NT2/D1 (cell line): ENCODE measurements around the gene SKOR2.
"Not testable (repeated sequence)": the region's sequence is repeated elsewhere in the genome, so short reads cannot be mapped to it uniquely, and the experiment has no call there.

Experiments
- DNase-seq: peaks from one replicate; pipeline ENCODE4 v3.0.0-alpha.2; 2011; ENCODE audit warnings: low read depth, low spot score
- H3K27me3 ChIP-seq: 2 replicates; pipeline ENCODE4 v1.6.0; 2011; ENCODE audit warnings: mild to moderate bottlenecking; ENCODE audit not compliant: insufficient read length, insufficient read depth
- H3K36me3 ChIP-seq: 2 replicates; pipeline ENCODE4 v1.6.1; 2011; ENCODE audit warnings: mild to moderate bottlenecking, low read length, mixed read lengths; ENCODE audit not compliant: insufficient read depth, insufficient read length
- H3K4me1 ChIP-seq: 2 replicates; pipeline ENCODE4 v1.5.1; 2011; ENCODE audit not compliant: insufficient read depth, insufficient read length
- H3K4me3 ChIP-seq: 2 replicates; pipeline ENCODE4 v1.5.1; 2011; ENCODE audit warnings: low read depth; ENCODE audit not compliant: insufficient read length
- H3K9ac ChIP-seq: 2 replicates; pipeline ENCODE4 v1.6.0; 2011; ENCODE audit warnings: low read depth; ENCODE audit not compliant: insufficient read length
- H3K9me3 ChIP-seq: 2 replicates; pipeline ENCODE4 v1.5.1; 2011; ENCODE audit warnings: mild to moderate bottlenecking, low read length; ENCODE audit not compliant: insufficient read depth
- SUZ12 ChIP-seq: IDR thresholded peaks from 2 replicates; pipeline ENCODE4 v1.6.1; 2011; ENCODE audit not compliant: insufficient read length, insufficient read depth; ENCODE audit errors: extremely low read depth
- YY1 ChIP-seq: IDR thresholded peaks from 2 replicates; pipeline ENCODE4 v1.6.1; 2011; ENCODE audit not compliant: insufficient read length, insufficient read depth
- ZNF274 ChIP-seq: IDR thresholded peaks from 2 replicates; pipeline ENCODE4 v1.6.1; 2011; ENCODE audit warnings: mild to moderate bottlenecking, low read depth, low read length

The SKOR2 gene

DNA sequence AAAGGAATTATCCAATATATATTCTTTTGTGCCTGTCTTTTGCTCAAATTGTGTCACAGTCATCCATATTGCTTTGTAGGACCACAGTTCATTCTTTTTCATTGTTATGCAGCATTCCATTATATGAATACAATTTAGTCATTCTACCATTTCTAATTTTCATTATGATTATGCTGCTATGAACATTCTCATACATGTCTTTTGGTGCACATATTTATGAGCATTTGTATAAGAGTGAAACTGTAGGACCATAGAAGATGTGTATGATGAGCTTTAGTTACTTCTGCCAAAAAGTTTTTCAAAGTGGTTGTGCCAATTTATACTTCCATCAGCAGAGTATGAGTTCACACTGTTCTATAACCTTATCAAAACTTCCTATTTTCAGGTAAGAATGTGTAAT, 83.0 kb downstream of the SKOR2 start:
- H3K4me3 ChIP-seq, result no peak overlapping the region
- DNase-seq, result no peak
- no peaks in the 10 kb centered on the region for H3K4me1 ChIP-seq
- no peaks in the 10 kb centered on the region for H3K9me3 ChIP-seq
- H3K36me3 ChIP-seq, result peaks cover 10% of the 10 kb centered on the region
- no peaks in the 10 kb centered on the region for H3K27me3 ChIP-seq
- TF ChIP-seq ZNF274 (no peak), YY1 (no peak), SUZ12 (no peak)
- H3K9ac ChIP-seq, result no peak overlapping the region

DNA sequence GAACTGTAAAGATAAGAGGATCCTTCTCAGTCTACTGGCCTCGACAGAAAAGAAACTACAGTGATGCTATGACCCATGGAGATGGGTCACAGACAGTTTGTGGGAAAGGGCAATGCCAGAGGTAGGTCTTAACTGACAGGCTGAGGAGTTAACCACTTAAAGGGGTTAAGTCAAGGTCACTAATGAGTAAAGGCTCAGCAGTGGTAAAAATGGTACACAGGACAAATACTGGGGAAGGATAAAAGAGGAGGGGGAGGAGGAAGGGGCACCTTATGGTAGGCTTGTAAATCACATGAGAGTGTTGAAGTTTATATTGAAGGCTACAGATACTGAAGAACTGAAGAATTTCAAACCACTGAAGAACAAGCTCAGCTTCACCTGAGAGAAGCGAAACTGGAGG, 85.2 kb downstream of the SKOR2 start:
- no peaks in the 10 kb centered on the region for H3K4me1 ChIP-seq
- TF ChIP-seq YY1, result no peak
- no peak for TF ChIP-seq ZNF274
- TF ChIP-seq SUZ12, result no peak
- DNase-seq, result no peak
- no peak overlapping the region for H3K4me3 ChIP-seq
- H3K9me3 ChIP-seq, result no peaks in the 10 kb centered on the region
- peaks cover 3% of the 10 kb centered on the region for H3K36me3 ChIP-seq
- no peak overlapping the region for H3K9ac ChIP-seq
- H3K27me3 ChIP-seq, result no peaks in the 10 kb centered on the region

DNA sequence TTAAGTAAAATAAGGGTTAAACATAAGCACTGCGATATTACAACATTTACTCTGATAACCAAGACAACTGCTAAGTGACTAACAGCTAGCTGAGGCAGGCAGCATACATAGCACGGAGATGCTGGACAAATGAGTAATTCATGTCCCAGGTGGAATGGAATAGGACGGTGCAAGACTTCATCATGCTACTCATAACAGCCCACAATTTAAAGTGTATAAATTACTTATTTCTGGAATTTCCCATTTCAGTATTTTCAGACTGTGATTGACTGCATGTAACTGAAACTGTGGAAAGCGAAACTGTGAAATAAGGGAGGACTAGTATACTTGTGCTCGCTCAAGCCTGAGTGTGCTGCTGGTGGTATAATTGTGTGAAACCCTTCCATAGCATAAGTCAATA, 88.2 kb downstream of the SKOR2 start:
- DNase-seq, result no peak
- H3K9me3 ChIP-seq, result no peaks in the 10 kb centered on the region
- H3K36me3 ChIP-seq, result peaks cover 3% of the 10 kb centered on the region
- no peaks in the 10 kb centered on the region for H3K27me3 ChIP-seq
- TF ChIP-seq YY1 (no peak), SUZ12 (no peak), ZNF274 (no peak)
- H3K9ac ChIP-seq, result no peak overlapping the region
- no peaks in the 10 kb centered on the region for H3K4me1 ChIP-seq
- no peak overlapping the region for H3K4me3 ChIP-seq

DNA sequence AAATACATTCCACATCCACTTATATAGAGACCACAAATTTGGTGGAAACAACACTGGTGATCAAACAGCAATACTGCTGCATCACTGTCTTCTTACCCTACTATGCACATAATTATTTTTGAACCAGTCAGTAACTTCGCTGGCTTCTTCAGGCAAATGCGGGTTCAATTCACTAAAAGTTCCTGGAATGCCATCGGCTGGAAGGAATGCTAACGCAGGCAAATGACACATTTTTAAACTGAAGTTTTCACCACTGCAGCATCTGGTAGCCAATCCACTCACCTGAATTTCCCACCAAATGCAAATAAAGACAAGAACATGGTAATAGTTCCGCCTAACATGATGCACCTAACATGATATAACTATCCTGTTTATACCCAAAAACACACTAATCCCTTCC, 91.2 kb downstream of the SKOR2 start:
- H3K9me3 ChIP-seq, result no peaks in the 10 kb centered on the region
- no peak for DNase-seq
- TF ChIP-seq SUZ12, result no peak
- TF ChIP-seq YY1, result no peak
- no peak for TF ChIP-seq ZNF274
- peaks cover 13% of the 10 kb centered on the region for H3K36me3 ChIP-seq
- no peaks in the 10 kb centered on the region for H3K27me3 ChIP-seq
- H3K4me1 ChIP-seq, result no peaks in the 10 kb centered on the region
- H3K9ac ChIP-seq, result no peak overlapping the region
- no peak overlapping the region for H3K4me3 ChIP-seq

DNA sequence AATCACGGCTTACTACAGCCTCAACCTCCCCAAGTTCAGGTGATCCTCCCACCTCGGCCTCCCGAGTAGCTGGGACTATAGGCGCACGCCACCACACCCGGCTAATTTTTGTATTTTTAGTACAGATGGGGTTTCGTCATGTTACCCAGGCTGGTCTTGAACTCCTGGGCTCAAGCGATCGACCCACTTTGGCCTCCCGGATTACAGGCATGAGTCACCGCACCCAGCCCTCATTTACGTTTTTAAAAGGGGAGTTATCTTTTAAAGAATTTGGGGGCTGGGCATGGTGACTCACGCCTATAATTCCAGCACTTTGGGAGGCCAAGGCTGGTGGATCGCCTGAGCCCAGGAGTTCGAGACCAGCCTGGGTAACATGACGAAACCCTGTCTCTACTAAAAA, 93.1 kb downstream of the SKOR2 start:
- H3K4me3 ChIP-seq, H3K27me3 ChIP-seq, H3K9me3 ChIP-seq, DNase-seq, H3K9ac ChIP-seq, H3K4me1 ChIP-seq: not testable (repeated sequence)
- H3K36me3 ChIP-seq, result peaks cover 28% of the 10 kb centered on the region
